Endothelial cell of umbilical vein (primary cell): ENCODE measurements around the gene EBF4.
"Not testable (repeated sequence)": the region's sequence is repeated elsewhere in the genome, so short reads cannot be mapped to it uniquely, and the experiment has no call there.

Experiments
- CTCF ChIP-seq, 2 donors: IDR thresholded peaks; 1 replicate in 1 of 2; 2 replicates in 1 of 2; pipeline ENCODE4 v1.5.1; 2011; ENCODE audit warnings: low read length in 2 of 2, mild to moderate bottlenecking in 2 of 2, moderate library complexity in 2 of 2, control low read depth in 1 of 2, inconsistent platforms in 1 of 2, low read depth in 1 of 2; ENCODE audit not compliant: insufficient read depth in 1 of 2; ENCODE audit errors: extremely low read depth in 1 of 2
- EZH2 ChIP-seq: IDR thresholded peaks from 2 replicates; pipeline ENCODE4 v1.6.1; 2012; ENCODE audit warnings: borderline replicate concordance, low read depth, mild to moderate bottlenecking, moderate library complexity, low read length, inconsistent platforms; ENCODE audit not compliant: severe bottlenecking
- FOS ChIP-seq: IDR thresholded peaks from 2 replicates; pipeline ENCODE4 v1.6.1; 2011; ENCODE audit warnings: mild to moderate bottlenecking, low read length, moderate library complexity, borderline replicate concordance; ENCODE audit not compliant: insufficient read depth
- GATA2 ChIP-seq: IDR thresholded peaks from 2 replicates; pipeline ENCODE4 v1.7.0; 2011; ENCODE audit warnings: low read depth, mild to moderate bottlenecking, moderate library complexity, mixed read lengths, low read length; ENCODE audit not compliant: insufficient read length, insufficient read depth
- MAX ChIP-seq: IDR thresholded peaks from 2 replicates; pipeline ENCODE4 v1.6.1; 2011; ENCODE audit not compliant: insufficient read depth, insufficient read length
- MYC ChIP-seq: IDR thresholded peaks from one replicate; pipeline ENCODE4 v1.6.1; 2011; ENCODE audit warnings: mild to moderate bottlenecking, low read depth, low read length
- POLR2A ChIP-seq: IDR thresholded peaks from 2 replicates; pipeline ENCODE4 v1.6.1; 2012; ENCODE audit warnings: low read depth, mild to moderate bottlenecking, control low read depth, low read length
- POLR2AphosphoS5 ChIP-seq: IDR thresholded peaks from 2 replicates; pipeline ENCODE4 v1.6.1; 2012; ENCODE audit warnings: low read depth, mild to moderate bottlenecking, control low read depth, low read length, moderate library complexity; ENCODE audit not compliant: insufficient read depth

- TF ChIP-seq CTCF (IDR thresholded peaks at IDR 0.05; ENCODE audit: extremely low read depth in 1 of 2, insufficient read depth in 1 of 2, low read depth in 1 of 2, low read length in 2 of 2); POLR2AphosphoS5; MAX; EZH2; FOS; POLR2A; GATA2; MYC: not testable (repeated sequence)
Observed at GRCh38 chr20:2807929-2808328, 115.3 kb downstream of the EBF4 start.
